Measurements from ENCODE around the gene MAP3K13.

DNA sequence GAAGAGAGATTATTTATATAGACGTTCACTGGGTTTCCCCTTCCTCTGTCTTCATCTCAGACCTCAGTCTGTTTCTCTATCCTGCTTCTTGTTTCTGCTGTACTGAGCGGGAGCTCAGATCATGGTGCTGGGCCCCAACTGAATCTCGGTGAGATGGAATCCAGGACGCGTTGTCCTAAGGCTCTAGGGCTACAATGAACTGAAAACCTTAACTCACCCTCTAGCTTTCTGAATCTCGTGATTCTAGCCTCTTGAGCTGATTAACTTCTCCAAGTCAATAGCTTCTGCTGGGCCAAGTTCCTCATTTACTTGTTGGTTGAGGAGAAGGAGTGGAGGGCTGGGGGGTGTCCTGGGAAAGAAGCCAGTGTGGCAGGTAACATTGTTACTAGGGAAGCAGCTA, 32.7 kb upstream of the MAP3K13 start:
- TF ChIP-seq, protein P1, sequence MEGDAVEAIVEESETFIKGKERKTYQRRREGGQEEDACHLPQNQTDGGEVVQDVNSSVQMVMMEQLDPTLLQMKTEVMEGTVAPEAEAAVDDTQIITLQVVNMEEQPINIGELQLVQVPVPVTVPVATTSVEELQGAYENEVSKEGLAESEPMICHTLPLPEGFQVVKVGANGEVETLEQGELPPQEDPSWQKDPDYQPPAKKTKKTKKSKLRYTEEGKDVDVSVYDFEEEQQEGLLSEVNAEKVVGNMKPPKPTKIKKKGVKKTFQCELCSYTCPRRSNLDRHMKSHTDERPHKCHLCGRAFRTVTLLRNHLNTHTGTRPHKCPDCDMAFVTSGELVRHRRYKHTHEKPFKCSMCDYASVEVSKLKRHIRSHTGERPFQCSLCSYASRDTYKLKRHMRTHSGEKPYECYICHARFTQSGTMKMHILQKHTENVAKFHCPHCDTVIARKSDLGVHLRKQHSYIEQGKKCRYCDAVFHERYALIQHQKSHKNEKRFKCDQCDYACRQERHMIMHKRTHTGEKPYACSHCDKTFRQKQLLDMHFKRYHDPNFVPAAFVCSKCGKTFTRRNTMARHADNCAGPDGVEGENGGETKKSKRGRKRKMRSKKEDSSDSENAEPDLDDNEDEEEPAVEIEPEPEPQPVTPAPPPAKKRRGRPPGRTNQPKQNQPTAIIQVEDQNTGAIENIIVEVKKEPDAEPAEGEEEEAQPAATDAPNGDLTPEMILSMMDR (IDR thresholded peaks at IDR 0.05), result no peak
- no peak for TF ChIP-seq POLR2A (IDR thresholded peaks at IDR 0.05)

All from esophagus squamous epithelium (tissue), 4 donors.